DMS53 (cell line): Measurements from ENCODE around the gene ORC5.
A peak's percentile ranks its signal among the peaks of the same experiment; 100 is the strongest.
"Not testable (repeated sequence)": the region's sequence is repeated elsewhere in the genome, so short reads cannot be mapped to it uniquely, and the experiment has no call there.

Experiments
- DNase-seq: peaks from one replicate; lab custom pipeline; 2025; lab: John Stamatoyannopoulos, UW

The ORC5 gene

GRCh38 chr7:104185346-104185745 lies 22.5 kb downstream of the ORC5 start:
- no peak for DNase-seq

- DNase-seq, result peak; percentile 38
These were observed 28.6 kb downstream of the ORC5 start for GRCh38 chr7:104179178-104179577.

GRCh38 chr7:104177565-104178083 lies 30.2 kb downstream of the ORC5 start:
- DNase-seq, result not testable (repeated sequence)

GRCh38 chr7:104176332-104176731 lies 31.5 kb downstream of the ORC5 start:
- DNase-seq, result no peak

- DNase-seq, result no peak
These were observed 32.3 kb downstream of the ORC5 start for GRCh38 chr7:104175361-104175984.

- peak; percentile 12 for DNase-seq
These were observed 33.0 kb downstream of the ORC5 start for GRCh38 chr7:104174798-104175197.

- no peak for DNase-seq
These were observed 45.7 kb downstream of the ORC5 start for GRCh38 chr7:104162081-104162480.

- no peak for DNase-seq
These were observed 46.6 kb downstream of the ORC5 start for GRCh38 chr7:104161244-104161643.

GRCh38 chr7:104160375-104160774 lies 47.4 kb downstream of the ORC5 start:
- DNase-seq, result peak; percentile 61

GRCh38 chr7:104156842-104157277 lies 51.0 kb downstream of the ORC5 start:
- peak; percentile 80 for DNase-seq

- DNase-seq, result no peak
These were observed 54.5 kb downstream of the ORC5 start for GRCh38 chr7:104153287-104153686.

- DNase-seq, result no peak
These were observed 55.3 kb downstream of the ORC5 start for GRCh38 chr7:104152468-104152867.

- DNase-seq, result no peak
These were observed 57.3 kb downstream of the ORC5 start for GRCh38 chr7:104150470-104150869.

GRCh38 chr7:104149822-104150221 lies 58.0 kb downstream of the ORC5 start:
- DNase-seq, result no peak

- DNase-seq, result no peak
These were observed 65.7 kb downstream of the ORC5 start for GRCh38 chr7:104142147-104142546.

- DNase-seq, result no peak
These were observed 69.8 kb downstream of the ORC5 start for GRCh38 chr7:104137971-104138370.

- no peak for DNase-seq
These were observed 70.3 kb downstream of the ORC5 start for GRCh38 chr7:104137511-104137910.

- no peak for DNase-seq
These were observed 70.8 kb downstream of the ORC5 start for GRCh38 chr7:104136981-104137380.

GRCh38 chr7:104136561-104136960 lies 71.3 kb downstream of the ORC5 start:
- DNase-seq, result no peak

GRCh38 chr7:104135760-104136558 lies 71.9 kb downstream of the ORC5 start:
- DNase-seq, result no peak

GRCh38 chr7:104133238-104133637 lies 74.6 kb downstream of the ORC5 start:
- no peak for DNase-seq

- no peak for DNase-seq
These were observed 77.1 kb downstream of the ORC5 start for GRCh38 chr7:104130726-104131125.

GRCh38 chr7:104127204-104127603 lies 80.6 kb downstream of the ORC5 start:
- DNase-seq, result peak; percentile 39
